Uterus (tissue), 4 donors: Measurements from ENCODE around the gene MEMO1. TPM values are rescaled to one million over a fixed set of nuclear protein-coding genes. Genes with fewer than 3 reads are reported as not detected.

Experiments
- DNase-seq, 2 donors: peaks; one replicate each; pipeline ENCODE4 v3.0.0-alpha.2; 2019 to 2020
- H3K27ac ChIP-seq, 2 donors: fragments of 200-600 bp; sonication (generic); 1 replicate in 1 of 2; 2 replicates in 1 of 2; pipeline ENCODE4 v1.5.1; 2016 to 2018
- H3K27me3 ChIP-seq, 2 donors: fragments of 200-600 bp; sonication (generic); one replicate each; pipeline ENCODE4 v1.5.1; 2018 to 2019; ENCODE audit warnings: control low read depth in 1 of 2
- H3K36me3 ChIP-seq, 2 donors: fragments of 200-600 bp; sonication (generic); one replicate each; pipeline ENCODE4 v1.5.1; 2019; ENCODE audit warnings: control low read depth in 1 of 2
- H3K4me1 ChIP-seq, 2 donors: fragments of 200-600 bp; sonication (generic); one replicate each; pipeline ENCODE4 v1.5.1; 2018 to 2019; ENCODE audit warnings: control low read depth in 1 of 2
- H3K4me3 ChIP-seq, 2 donors: fragments of 200-600 bp; sonication (generic); 1 replicate in 1 of 2; 2 replicates in 1 of 2; pipeline ENCODE4 v1.5.1; 2018 to 2019; ENCODE audit warnings: mild to moderate bottlenecking in 1 of 2
- H3K9me3 ChIP-seq, 2 donors: fragments of 200-600 bp; sonication (generic); one replicate each; pipeline ENCODE4 v1.5.1; 2019; ENCODE audit warnings: control low read depth in 1 of 2
- POLR2A ChIP-seq, 2 donors: fragments of 450-650 bp; IDR thresholded peaks; one replicate each; pipeline ENCODE4 v1.6.1; 2016; ENCODE audit warnings: antibody characterized with exemption in 2 of 2, mild to moderate bottlenecking in 1 of 2, moderate library complexity in 1 of 2
- intact Hi-C: fragments of 100-400 bp; cut with DNase I; formaldehyde crosslinking; loops from one replicate; pipeline ENCODE4 v1.15.1; 2023; ENCODE audit warnings: low total_unique reads
- total RNA-seq, 4 donors: library from RNA; depleted of rRNA in 3 of 4; stranded (reverse); fragments of >200 nt in 3 of 4; gene quantifications; one replicate each; pipeline versions ENCODE4 v1.1.0 to v1.2.4, GENCODE V29; 2014 to 2023
- TF ChIP-seq, protein P1 (sequence below), 4 experiments: fragments of 200-600 bp in 2 of 4; fragments of 450-650 bp in 2 of 4; sonication (generic) in 2 of 4; IDR thresholded peaks; one replicate each; pipeline ENCODE4 v1.5.1; 2016 to 2019; ENCODE audit warnings: antibody characterized with exemption in 4 of 4, mild to moderate bottlenecking in 2 of 4, moderate library complexity in 1 of 4
- donor health status: DM: yes; HTN: yes; CAD: no.

The MEMO1 gene
- total RNA-seq, 4 donors from 2014 or later = 7.9 to 51.1 (median 23.3) TPM

DNA sequence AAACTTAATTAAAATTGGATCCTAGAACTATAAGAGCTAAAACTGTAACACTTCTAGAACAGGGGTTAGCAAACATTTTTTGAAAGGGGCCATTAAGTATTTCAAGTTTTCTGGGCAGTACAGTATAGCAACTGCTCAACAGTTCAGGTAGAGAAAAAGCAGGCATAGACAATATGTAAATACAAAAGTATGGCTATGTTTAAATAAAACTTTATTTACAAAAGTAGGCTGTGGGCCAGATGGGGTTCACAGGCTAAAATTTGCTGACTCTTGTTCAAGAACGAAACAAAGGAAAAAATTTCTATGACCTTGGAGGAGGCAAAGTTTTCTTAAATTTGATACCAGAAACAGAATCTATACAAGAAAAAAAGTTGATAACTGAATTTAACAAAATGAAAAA is 114.5 kb downstream of the MEMO1 start:
- no peak overlapping the region for H3K27ac ChIP-seq
- no peak for TF ChIP-seq POLR2A (IDR thresholded peaks at IDR 0.05)
- TF ChIP-seq, protein P1, sequence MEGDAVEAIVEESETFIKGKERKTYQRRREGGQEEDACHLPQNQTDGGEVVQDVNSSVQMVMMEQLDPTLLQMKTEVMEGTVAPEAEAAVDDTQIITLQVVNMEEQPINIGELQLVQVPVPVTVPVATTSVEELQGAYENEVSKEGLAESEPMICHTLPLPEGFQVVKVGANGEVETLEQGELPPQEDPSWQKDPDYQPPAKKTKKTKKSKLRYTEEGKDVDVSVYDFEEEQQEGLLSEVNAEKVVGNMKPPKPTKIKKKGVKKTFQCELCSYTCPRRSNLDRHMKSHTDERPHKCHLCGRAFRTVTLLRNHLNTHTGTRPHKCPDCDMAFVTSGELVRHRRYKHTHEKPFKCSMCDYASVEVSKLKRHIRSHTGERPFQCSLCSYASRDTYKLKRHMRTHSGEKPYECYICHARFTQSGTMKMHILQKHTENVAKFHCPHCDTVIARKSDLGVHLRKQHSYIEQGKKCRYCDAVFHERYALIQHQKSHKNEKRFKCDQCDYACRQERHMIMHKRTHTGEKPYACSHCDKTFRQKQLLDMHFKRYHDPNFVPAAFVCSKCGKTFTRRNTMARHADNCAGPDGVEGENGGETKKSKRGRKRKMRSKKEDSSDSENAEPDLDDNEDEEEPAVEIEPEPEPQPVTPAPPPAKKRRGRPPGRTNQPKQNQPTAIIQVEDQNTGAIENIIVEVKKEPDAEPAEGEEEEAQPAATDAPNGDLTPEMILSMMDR (IDR thresholded peaks at IDR 0.05) = no peak
- no peaks in the 10 kb centered on the region for H3K27me3 ChIP-seq
- no peaks in the 10 kb centered on the region for H3K36me3 ChIP-seq
- intact Hi-C loops = no loop called here
- H3K4me1 ChIP-seq = no peaks in the 10 kb centered on the region
- no peak overlapping the region for H3K4me3 ChIP-seq
- peaks cover 0 to 7% of the 10 kb centered on the region in 2 donors for H3K9me3 ChIP-seq
- DNase-seq = no peak

- DNase-seq = no peak
- H3K27ac ChIP-seq = no peak overlapping the region
- no peaks in the 10 kb centered on the region for H3K27me3 ChIP-seq
- no peaks in the 10 kb centered on the region for H3K4me1 ChIP-seq
- intact Hi-C loops = no loop called here
- TF ChIP-seq POLR2A (IDR thresholded peaks at IDR 0.05) = no peak
- TF ChIP-seq, protein P1 (IDR thresholded peaks at IDR 0.05) = no peak
- H3K36me3 ChIP-seq = no peaks in the 10 kb centered on the region
- peaks cover 0 to 7% of the 10 kb centered on the region in 2 donors for H3K9me3 ChIP-seq
- H3K4me3 ChIP-seq = no peak overlapping the region
Measured at GRCh38 chr2:31894656-31895055, 116.2 kb downstream of the MEMO1 start.

- DNase-seq = no peak
- Histone ChIP-seq H3K27me3 (no peaks in the 10 kb centered on the region), H3K9me3 (peaks cover 0 to 7% of the 10 kb centered on the region in 2 donors), H3K27ac (no peak overlapping the region), H3K4me1 (no peaks in the 10 kb centered on the region), H3K4me3 (no peak overlapping the region), H3K36me3 (no peaks in the 10 kb centered on the region)
- TF ChIP-seq POLR2A (IDR thresholded peaks at IDR 0.05) = no peak
- TF ChIP-seq, protein P1 (IDR thresholded peaks at IDR 0.05) = no peak
- intact Hi-C loops = no loop called here
Measured at GRCh38 chr2:31893094-31893493, 117.7 kb downstream of the MEMO1 start.

DNA sequence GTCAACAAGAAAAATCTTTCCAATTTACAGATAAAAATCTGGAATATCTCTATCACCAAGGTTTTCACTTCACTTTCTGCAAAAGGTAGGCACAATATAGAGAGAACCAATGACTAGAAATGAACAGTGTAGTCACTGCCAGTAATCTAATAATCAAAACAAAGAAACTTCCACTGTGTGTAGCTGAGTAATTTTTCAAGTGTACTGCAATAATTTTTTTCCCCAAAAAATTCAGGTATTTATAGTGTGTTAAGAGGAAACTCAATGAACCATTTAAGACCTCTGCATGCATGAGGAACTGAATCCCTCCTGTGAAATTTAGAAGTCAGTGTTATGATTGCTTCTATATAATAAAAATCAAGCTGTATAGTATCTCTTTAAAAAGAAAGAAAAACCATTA is 121.8 kb downstream of the MEMO1 start:
- no peak for DNase-seq
- Histone ChIP-seq H3K27ac (no peak overlapping the region), H3K9me3 (no peaks in the 10 kb centered on the region), H3K4me1 (no peaks in the 10 kb centered on the region), H3K4me3 (no peak overlapping the region), H3K36me3 (no peaks in the 10 kb centered on the region), H3K27me3 (no peaks in the 10 kb centered on the region)
- TF ChIP-seq, protein P1 (IDR thresholded peaks at IDR 0.05) = no peak
- TF ChIP-seq POLR2A (IDR thresholded peaks at IDR 0.05) = no peak
- intact Hi-C loops = no loop called here

DNA sequence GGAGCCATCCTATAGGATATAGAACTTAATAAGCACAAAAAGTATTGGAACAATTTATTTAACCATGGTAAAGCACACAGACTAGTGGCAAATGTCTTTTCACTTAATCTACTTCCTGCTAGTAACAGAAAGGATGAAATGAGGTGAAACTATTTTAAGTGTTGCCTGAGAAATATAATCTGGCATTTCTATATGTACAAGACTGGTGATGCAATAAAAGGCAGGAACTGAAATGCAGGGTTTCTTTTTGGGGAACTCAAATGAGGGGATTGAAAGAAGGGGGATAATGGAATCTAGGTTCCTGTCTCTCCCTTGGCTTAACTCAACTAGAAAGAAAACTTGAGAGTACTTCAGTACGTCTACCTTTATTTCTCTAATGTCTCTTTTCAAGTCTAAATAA is 122.3 kb downstream of the MEMO1 start:
- Histone ChIP-seq H3K36me3 (no peaks in the 10 kb centered on the region), H3K4me3 (no peak overlapping the region), H3K4me1 (no peaks in the 10 kb centered on the region), H3K27me3 (no peaks in the 10 kb centered on the region), H3K9me3 (no peaks in the 10 kb centered on the region), H3K27ac (no peak overlapping the region)
- no peak for TF ChIP-seq POLR2A (IDR thresholded peaks at IDR 0.05)
- TF ChIP-seq, protein P1 (IDR thresholded peaks at IDR 0.05) = no peak
- intact Hi-C loops = no loop called here
- DNase-seq = no peak
